SKM-1 (cell line): ENCODE measurements around the gene HS3ST2.

Source experiments
- DNase-seq: peaks from one replicate; lab custom pipeline; 2025; ENCODE audit not compliant: unreplicated experiment; lab: John Stamatoyannopoulos, UW

Gene HS3ST2

DNA sequence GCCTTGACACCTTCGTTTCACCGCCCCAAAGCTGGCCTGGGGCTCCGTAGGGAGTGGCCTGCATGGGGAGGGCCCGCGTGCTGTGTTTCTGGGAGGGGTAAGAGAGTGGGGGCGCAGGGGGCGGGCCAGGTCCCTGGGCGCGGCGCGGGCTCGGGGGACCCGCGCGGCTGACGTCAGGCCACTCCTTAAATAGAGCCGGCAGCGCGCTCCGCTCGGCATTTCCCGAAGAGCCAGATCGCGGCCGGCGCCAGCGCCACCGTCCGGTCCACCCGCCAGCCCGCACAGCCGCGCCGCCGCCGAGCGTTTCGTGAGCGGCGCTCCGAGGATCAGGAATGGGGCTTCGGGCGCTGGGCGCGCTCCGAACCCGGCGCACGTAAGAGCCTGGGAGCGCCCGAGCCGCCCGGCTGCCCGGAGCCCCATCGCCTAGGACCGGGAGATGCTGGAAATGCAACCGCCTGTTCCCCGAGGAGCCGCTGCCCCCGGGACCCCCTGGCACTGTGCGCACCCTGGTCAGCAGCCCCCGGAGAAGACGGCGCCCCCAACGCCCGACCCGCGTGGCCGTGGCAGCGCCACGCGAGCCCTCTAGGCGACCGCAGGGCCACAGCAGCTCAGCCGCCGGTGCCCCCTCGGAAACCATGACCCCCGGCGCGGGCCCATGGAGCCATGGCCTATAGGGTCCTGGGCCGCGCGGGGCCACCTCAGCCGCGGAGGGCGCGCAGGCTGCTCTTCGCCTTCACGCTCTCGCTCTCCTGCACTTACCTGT is at the start of gene HS3ST2:
Gene HS3ST2 (plus strand): TSS at position 215 of the 763 bp plus-strand sequence. CDS start 449 bp downstream, at position 664.
- no peak for DNase-seq

DNA sequence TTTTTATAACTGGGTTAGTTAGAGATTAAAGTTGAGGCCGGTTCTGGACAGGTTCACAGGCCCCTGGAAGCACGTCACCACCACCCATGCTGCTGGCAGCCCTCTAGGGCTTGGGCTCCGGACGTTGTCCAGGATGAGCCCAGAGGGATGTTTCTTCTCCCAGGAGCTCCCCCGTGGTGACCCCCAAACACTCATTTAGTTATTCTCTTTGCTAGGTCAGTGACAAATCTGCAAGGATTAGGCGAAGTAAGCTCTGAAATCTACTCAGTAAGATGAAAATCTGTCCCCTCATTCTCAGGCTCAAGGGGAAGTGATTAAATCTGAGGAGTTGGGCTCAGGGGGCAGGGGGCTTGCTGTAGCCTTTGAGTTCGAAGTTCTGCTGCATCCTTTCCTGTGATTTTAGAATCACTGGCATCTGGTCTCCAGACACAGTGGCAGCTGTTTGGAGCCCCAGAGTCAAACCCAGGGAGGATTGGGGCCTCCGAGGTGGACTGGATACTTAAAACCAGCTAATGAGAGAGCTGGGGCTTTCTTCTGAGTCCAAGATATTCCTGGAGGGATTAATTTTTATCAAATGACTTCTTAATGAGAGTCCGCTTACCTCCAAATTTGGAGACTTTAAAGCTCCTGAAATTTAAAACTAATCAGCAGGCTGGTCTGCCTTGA is 49.2 kb upstream of the HS3ST2 start:
- no peak for DNase-seq

DNA sequence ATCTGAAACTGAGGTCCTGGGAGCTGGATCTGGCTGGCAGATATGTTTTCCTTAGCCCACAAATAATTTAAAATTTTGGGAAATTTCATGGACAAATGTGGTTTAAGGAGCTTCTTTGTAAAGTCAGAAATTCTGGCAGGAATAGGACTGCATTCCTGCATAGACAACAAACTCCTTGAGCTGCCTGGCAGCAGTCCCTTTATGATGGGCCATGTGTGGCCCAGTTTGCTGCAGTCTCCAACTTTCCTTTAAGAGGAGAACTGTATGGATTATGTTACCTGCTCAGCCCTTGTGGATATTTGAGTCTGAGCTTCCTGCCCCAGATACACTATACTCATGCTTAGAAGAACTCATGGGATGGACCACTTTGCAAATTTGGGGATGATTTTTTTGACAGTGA is 48.5 kb upstream of the HS3ST2 start:
- no peak for DNase-seq

DNA sequence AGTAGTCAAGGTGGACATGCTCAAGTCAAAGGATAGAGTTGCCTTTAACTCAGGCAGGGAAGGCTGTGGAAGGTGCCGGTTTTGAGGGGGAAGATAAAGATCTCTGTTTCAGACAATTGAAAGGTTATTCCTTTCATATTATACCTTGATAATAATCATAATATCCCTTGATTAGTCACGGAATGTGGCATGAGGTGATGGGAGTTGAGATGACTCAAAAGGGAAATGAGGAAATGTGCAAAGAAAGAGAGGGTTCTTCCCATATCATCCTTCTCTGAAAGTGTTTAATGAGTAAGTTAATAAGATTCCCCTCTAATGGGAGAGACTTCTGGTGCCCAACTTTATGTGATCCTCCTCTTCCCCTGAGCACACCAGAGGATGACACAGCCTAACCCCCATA is 43.1 kb upstream of the HS3ST2 start:
- DNase-seq, result no peak

DNA sequence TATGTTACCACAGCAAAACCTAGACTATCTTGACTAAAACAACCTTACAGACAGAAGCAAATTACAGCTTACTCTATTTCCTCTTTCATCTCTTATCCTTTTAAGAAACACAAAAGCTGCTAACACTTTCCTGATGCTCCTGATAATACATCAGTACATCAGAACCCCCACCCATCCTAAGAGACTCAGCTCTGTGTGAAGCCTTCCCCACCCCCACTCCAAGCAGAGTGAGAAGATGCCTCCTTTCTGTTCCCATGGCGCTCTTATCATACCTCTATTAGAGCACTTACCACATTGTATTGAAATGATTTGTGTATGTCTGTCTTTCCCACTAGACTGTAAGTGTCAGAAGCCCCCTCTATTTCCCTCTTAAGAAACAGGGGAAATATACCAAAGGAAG is 42.4 kb upstream of the HS3ST2 start:
- no peak for DNase-seq

DNA sequence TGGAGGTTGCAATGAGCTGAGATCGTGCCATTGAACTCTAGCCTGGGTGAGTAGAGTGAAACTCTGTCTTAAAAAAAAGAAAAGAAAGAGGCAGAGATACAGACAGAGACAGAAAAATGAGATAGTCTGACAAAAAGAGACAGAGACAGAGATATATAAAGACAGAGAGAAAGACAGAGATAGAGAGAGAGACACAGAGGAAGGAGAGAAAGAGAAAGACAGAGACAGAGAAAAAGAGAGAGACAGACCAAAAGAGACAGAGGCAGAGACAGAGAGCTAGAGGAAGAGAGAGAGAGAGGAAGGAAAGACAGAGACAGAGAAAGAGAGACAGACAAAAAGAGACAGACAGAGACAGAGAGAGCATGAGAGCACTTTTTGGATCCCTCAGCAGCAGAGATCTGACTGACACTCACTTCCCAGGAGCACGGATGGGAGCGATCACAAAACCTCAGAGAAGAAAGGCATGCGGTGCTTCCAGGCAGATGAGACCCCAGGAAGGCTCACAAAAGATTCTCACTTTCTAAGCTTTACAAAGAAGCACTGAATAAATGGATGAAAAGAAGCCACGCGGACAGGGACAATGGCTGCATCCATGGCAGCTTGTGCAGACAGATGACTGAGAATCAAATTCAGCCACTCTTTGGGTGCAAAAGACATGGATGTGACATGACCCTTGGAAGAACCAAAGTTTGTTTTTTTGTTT is 38.6 kb upstream of the HS3ST2 start:
- DNase-seq, result no peak

DNA sequence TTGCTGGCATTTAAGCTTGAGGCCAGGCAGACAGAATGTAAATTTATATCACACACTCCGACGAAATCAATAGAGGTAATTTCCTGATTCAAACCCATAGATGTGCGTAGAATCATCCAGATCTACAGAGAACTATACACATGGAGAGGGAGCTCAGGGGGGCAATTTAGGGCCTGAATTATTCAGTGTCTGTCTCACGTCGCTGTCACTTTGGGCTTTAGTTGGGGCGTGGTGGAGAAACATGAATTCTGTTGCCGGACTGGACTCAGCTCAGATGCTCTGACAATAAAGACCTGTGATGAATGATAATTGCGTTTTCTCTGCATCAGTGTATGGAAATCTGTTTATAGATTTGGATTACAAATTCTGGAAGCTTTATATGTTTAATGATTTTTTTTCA is 32.5 kb upstream of the HS3ST2 start:
- DNase-seq, result no peak

DNA sequence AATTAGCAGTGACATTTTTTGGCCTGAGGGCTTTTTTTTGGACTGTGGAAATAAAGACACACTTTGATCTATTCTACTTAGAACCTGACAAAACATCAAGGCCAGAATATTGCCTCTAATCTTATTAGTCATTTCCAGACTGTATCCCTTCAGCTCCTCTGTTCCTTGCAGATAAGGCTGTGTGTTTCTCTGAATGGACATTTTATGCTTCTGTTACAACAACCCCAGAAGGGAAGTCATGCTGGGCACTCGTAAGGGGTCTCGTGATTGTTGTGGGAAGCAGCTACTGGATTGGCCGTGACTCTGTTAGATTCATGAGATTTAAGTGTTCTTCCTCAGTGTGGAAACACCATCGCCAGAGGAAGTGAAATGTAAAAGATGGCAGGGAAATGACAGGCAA is 31.6 kb upstream of the HS3ST2 start:
- DNase-seq, result no peak

DNA sequence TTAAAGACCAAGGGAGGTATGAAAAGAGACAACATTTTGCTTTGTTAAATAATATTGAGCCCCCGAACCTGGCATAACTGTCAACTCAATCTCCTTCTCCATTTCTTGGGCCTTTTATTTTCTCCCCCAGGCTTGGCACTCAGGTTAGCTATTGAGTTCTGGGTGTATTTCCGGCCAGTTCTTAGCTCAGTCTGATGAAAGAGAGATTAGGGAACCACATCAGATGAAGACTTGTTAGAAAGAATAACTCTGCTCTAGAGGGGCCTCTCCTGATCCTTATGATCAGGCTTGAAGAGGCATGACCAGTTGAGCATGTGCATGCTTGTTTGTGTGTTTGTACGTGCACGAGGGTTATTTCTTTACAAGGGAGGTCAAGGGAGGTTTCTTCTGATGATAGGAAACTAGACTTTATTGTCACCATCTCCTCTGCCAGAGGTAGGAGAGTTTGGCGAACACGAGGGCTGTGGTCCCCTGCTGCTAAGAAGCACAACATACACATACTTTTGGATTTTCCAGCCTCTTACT is 29.2 kb upstream of the HS3ST2 start:
- no peak for DNase-seq

DNA sequence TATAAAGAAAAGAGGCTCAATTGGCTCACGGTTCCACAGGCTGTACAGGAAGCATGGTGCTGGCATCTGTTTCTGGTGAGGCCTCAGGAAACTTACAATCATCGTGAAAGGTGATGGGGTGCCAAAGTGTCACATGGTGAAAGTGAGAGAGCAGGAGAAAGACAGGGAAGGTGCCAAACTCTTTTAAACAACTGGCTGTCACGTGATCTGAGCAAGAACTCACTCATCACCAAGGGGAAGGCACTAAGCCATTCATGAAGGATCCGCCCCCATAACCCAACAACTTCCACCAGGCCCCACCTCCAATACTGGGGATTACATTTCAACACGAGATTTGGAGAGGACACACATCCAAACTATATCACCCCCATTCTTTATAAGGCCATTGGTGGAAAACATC is 28.4 kb upstream of the HS3ST2 start:
- DNase-seq, result no peak

DNA sequence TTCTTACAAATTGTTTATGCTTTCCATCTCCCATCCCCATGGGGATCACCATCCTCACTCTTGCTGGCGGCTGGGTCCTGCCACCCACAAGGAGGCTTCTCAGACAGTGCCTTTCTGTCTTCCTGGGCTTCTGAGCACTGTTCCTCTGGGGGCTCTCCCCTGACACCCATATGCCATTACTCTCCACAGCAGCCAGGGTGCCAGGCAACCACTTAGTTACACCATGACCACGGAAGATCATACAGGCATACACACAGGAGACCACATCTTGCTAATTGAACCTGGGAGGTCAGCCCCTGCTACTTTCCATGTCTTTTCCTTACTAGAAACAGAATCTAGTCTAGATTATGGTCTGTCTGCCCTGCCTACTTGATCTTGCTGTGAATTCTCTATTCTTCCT is 27.7 kb upstream of the HS3ST2 start:
- DNase-seq, result no peak

DNA sequence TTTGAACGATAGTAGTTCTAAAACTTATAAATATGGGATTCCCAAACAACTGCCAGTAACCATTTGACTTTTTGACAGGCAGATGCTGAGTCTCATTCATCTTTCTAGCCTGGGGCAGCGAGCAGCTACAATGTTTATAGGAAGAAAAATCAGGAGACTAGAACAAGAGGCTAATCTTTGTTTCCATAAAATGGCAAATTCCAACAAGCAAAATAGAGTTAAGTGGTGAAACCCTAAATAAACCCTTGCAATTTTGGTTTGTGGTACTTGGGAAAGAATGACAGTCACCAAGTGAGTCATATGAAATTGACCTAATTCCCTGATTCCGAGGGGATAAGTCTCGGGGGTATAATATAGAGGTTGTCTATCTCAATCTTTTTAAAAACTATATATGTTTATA is 27.3 kb upstream of the HS3ST2 start:
- no peak for DNase-seq

DNA sequence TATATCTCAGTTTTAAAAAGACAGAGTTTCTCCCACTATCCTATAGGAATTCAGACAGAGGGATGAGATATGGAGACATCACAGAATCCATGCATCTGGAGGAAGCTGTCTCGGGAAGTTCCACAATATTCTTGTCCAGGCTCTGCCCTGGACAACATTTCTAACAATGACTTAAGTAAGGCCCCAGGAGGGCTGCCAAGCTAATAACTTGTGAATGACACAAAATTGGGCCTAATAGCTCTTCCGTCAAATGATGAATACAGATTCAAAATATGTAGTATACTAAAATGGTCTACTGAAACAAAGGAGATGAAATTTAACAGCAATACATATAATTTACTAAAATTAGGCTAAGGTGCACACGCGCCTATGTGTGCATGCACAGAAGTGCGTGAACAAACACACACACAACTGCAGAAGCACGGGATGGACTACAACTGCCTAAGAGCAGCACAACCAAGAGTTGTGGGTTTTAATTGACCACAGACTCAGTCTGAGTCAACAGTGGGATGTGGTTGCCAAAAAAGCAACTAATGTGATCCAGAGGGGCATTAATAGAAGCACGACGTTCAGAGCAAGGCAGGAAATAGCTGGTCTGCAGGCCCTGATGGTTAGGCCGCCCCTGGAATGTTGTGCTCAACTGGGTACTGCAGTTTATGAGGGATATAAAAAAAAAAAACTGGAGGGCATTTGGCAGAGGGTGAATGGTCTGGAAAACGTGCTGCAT is 26.3 kb upstream of the HS3ST2 start:
- no peak for DNase-seq

DNA sequence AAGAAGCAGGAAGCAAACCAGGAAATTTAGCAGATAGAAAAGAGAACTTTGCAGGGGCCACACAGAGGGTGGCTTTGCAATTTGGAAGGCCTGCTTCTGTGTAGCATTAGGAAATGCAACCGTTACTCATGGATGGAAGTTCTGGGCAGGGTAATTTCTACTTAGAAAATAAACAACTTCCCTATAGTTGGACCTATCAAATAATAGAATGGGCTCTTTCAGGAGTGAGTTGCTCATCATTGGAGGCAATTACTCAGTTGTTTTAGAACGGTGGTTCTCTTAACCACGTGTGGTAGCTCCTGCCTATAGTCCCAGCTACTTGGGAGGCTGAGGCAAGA is 25.8 kb upstream of the HS3ST2 start:
- DNase-seq, result no peak

DNA sequence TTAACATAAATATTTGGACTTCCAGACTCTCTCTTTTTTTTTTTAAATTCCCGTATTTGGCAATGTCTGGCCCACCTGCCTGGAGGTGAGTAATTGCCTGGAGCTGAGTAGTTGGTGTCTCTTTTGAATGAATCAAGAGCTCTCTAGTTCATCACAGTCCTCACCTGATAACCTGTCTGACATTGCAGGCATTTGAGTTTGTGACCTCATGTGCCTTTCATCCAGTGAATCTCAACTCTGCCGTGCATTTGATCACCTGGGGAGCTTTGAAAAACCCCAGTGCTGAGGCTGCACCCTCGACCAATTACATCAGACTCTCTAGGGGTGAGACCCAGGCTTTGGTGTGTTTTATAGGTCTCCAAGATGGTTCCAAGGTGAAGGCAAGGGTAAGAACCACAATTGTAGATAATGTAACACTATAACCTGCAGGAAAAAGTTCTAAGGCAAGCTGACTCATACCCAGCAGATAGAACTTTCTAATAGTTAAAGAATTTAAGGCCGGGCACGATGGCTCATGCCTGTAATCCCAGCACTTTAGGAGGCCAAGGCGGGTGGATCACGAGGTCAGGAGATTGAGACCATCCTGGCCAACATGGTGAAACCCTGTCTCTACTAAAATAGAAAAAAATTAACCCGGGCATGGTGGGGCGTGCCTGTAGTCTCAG is 24.5 kb upstream of the HS3ST2 start:
- DNase-seq, result no peak

DNA sequence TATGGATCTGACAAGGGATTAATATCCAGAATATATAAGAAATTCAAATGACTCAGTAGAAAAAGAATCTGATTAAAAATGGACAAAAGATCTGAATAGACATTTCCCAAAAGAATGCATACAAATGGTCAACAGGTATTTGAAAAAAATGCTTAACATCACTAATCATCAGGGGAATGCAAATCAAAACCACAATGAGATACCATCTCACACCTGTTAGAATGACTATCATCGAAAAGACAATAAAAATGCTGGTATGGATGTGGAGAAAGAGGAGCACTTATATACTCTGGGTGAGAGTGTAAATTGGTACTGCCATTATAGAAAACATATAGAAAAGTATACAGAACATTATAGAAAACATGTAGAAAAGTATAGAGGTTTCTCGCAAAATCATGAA is 16.4 kb upstream of the HS3ST2 start:
- no peak for DNase-seq

DNA sequence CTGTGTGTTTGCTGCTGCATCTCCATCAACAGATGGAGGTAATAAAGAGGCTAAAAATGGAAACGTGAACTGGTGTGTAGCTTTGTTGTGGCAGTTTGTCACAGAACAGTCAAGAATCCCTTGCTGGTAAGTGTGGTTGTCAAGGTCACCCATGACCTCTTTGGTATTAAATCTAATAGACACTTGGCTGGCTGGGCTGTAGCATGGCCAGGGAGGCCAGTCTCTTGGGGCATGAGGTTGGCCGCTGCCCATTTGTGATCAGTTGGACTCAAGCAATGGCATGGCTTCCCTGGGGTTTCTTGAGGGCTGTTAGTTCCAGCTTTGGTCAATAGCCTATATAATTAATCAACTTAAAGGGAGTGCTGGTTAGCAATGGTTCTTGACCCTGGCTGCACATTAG is 14.8 kb upstream of the HS3ST2 start:
- DNase-seq, result no peak

DNA sequence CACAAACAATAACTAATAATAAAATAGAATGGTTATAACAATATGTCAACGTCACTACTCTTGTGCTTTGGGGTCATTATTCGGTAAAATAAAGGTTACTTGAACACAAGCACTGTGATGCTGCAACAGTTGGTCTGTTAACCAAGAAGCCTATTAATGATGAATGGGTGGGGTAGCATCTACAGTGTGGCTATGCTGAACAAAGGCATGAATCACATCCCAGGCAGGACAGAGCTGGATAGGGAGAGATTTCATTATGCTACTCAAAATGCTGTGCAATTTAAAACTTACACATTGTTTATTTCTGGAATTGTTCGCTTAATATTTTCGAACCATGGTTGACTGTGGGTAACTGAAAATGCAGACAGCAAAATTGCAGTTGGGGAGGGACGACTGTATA is 9.1 kb upstream of the HS3ST2 start:
- DNase-seq, result no peak

DNA sequence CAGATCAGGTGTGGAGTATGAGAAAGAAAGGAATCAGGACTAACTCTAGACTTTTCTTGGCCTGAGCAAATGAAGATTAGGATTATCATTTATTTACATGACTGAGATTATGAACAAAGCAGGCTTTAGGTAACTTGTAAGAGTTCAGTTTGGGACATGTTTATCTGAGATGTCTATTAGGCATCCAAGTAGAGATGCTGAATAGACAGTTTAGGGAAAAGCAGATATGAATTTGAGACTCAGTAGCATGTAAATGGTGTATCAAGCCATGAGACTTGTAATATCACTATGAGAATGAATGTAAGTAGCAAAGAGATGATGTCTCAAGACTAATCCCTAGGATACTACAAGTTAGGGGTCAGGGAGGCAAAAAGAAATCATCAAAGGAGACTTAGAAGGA is 8.6 kb upstream of the HS3ST2 start:
- DNase-seq, result no peak

DNA sequence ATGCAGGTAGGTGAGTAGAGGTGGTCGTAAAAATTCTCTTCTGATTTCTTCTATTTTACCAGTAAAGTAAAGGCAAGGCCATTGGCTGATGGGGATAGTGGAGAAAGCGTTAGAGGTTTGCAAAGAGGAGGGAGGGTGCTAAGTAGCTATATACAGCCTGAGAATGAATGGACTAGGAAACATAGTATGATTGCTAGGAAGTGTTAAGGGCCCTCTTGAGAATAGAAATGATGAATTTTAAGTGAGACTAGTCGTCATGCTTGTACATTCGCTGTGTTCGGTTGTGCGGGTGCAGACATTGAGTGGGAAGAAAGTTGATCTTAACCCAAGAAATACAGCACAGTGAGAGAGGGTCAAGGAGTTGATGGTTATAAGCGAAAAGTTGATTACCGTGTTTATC is 7.2 kb upstream of the HS3ST2 start:
- DNase-seq, result no peak

DNA sequence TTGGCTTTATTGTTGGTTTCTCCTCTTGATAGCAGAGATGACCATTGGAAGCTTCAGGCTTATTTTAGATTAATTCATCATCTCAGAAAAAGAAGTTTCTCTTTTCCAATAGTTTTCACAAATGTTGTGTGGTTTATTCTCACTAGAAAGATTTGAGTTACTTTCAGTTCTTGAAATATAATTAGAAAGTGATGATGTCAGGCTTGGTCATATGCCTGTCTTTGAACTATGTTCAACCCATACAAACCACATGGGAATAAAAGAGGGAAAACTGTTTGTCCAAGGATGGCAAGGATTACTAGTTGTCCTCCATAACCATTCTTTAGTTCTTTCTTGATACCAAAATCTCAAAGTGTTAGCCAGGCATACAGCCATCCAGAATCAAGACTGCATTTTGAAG is 3.7 kb upstream of the HS3ST2 start:
- no peak for DNase-seq
